HG02885 (cell line): ENCODE data around the gene C2CD2.
"Not testable (repeated sequence)": the region's sequence is repeated elsewhere in the genome, so short reads cannot be mapped to it uniquely, and the experiment has no call there.

ENCODE experiments used
- ATAC-seq: cut with Tn5 transposase; IDR thresholded peaks from one replicate; pipeline ENCODE4 v1.9.1; 2021; ENCODE audit warnings: mild to moderate bottlenecking; ENCODE audit not compliant: unreplicated experiment, poor library complexity

The C2CD2 gene

GRCh38 chr21:41959697-41960096 lies 5.9 kb upstream of the C2CD2 start:
- ATAC-seq: not testable (repeated sequence)

- no peak for ATAC-seq
These were observed 5.2 kb upstream of the C2CD2 start for GRCh38 chr21:41958886-41959563.

GRCh38 chr21:41957991-41958766 lies 4.4 kb upstream of the C2CD2 start:
- no peak for ATAC-seq

- no peak for ATAC-seq
These were observed 3.3 kb upstream of the C2CD2 start for GRCh38 chr21:41956926-41957729.

- ATAC-seq: no peak
These were observed 1.7 kb upstream of the C2CD2 start for GRCh38 chr21:41955516-41955915.

- ATAC-seq: no peak
These were observed 1.1 kb upstream of the C2CD2 start for GRCh38 chr21:41954654-41955499.

GRCh38 chr21:41953249-41953830 lies 478 bp downstream of the C2CD2 start:
- peak; percentile 34 for ATAC-seq

GRCh38 chr21:41952568-41953248 lies 1.1 kb downstream of the C2CD2 start:
- ATAC-seq: no peak

- no peak for ATAC-seq
These were observed 1.8 kb downstream of the C2CD2 start for GRCh38 chr21:41951876-41952567.

GRCh38 chr21:41950941-41951351 lies 2.9 kb downstream of the C2CD2 start:
- no peak for ATAC-seq

- ATAC-seq: not testable (repeated sequence)
These were observed 4.2 kb downstream of the C2CD2 start for GRCh38 chr21:41949631-41950030.

GRCh38 chr21:41948901-41949300 lies 4.9 kb downstream of the C2CD2 start:
- ATAC-seq: no peak

- ATAC-seq: no peak
These were observed 5.5 kb downstream of the C2CD2 start for GRCh38 chr21:41948078-41948895.

- ATAC-seq: no peak
These were observed 7.8 kb downstream of the C2CD2 start for GRCh38 chr21:41945982-41946381.

- no peak for ATAC-seq
These were observed 10.0 kb downstream of the C2CD2 start for GRCh38 chr21:41943851-41944250.

- no peak for ATAC-seq
These were observed 11.4 kb downstream of the C2CD2 start for GRCh38 chr21:41942457-41942856.

- no peak for ATAC-seq
These were observed 11.9 kb downstream of the C2CD2 start for GRCh38 chr21:41941941-41942340.

GRCh38 chr21:41940431-41940830 lies 13.4 kb downstream of the C2CD2 start:
- ATAC-seq: no peak
